Hepatocyte (in vitro differentiated cells): ENCODE measurements around the gene POLE4.

ENCODE experiments used
- EZH2phosphoT487 ChIP-seq: fragments of 200-600 bp; sonication (generic); IDR thresholded peaks from one replicate; pipeline ENCODE4 v1.6.1; 2018; ENCODE audit warnings: antibody characterized with exemption, mild to moderate bottlenecking, low read depth, moderate library complexity; ENCODE audit not compliant: unreplicated experiment, severe bottlenecking
- TF ChIP-seq, protein P1 (sequence below): fragments of 200-600 bp; sonication (generic); IDR thresholded peaks from 2 replicates; pipeline ENCODE4 v1.5.1; 2016; ENCODE audit warnings: antibody characterized with exemption, mild to moderate bottlenecking; ENCODE audit not compliant: poor library complexity

DNA sequence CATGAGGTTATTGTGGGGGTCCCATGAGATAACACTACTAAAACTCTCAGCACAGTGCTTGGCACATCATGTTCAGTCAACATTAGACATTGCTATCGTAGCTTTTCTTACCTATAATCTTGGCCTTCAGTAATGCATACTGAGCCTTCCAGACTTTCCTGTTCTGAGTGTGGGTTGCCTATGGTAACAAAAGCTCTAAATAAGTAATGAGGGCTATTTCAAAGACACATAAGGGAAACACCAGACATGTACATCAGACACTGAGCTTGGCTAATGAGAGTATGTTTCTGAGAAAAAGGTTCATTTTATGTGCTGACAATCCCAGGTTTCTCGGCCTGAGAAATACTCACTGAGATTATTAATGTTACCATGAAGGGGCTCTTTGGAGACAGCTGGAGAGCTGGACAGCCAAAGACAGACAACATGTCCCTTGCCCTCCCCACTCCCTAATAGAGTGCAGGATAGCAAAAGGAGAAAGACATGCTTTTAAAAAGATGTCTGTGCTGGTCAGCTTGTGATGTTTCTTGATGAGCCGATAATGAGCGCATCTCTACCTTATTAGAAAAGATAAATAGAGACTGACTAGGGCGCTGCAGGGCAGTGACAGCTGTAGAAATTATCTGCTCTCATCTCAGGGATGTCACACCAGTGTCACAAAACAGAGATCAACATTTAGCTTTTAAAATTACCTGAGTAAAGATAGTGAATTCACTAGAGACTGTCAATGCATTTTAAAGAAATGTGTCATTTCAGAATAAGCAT lies 25.4 kb downstream of the POLE4 start:
- TF ChIP-seq, protein P1, sequence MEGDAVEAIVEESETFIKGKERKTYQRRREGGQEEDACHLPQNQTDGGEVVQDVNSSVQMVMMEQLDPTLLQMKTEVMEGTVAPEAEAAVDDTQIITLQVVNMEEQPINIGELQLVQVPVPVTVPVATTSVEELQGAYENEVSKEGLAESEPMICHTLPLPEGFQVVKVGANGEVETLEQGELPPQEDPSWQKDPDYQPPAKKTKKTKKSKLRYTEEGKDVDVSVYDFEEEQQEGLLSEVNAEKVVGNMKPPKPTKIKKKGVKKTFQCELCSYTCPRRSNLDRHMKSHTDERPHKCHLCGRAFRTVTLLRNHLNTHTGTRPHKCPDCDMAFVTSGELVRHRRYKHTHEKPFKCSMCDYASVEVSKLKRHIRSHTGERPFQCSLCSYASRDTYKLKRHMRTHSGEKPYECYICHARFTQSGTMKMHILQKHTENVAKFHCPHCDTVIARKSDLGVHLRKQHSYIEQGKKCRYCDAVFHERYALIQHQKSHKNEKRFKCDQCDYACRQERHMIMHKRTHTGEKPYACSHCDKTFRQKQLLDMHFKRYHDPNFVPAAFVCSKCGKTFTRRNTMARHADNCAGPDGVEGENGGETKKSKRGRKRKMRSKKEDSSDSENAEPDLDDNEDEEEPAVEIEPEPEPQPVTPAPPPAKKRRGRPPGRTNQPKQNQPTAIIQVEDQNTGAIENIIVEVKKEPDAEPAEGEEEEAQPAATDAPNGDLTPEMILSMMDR: no peak
- no peak for TF ChIP-seq EZH2phosphoT487
